IPS-15b (cell line): Measurements from ENCODE around the gene PTPRN2.

Source experiments
- H3K27me3 ChIP-seq: one replicate; pipeline ENCODE4 v1.6.1; 2013; ENCODE audit warnings: low read length; ENCODE audit not compliant: control insufficient read depth, insufficient read depth
- H3K36me3 ChIP-seq: one replicate; pipeline ENCODE4 v1.6.1; 2013; ENCODE audit warnings: low read length; ENCODE audit not compliant: control insufficient read depth, insufficient read depth
- H3K4me1 ChIP-seq: one replicate; pipeline ENCODE4 v1.6.1; 2013; ENCODE audit warnings: mild to moderate bottlenecking, low read length; ENCODE audit not compliant: control insufficient read depth, insufficient read depth
- H3K4me3 ChIP-seq: one replicate; pipeline ENCODE4 v1.5.1; 2013; ENCODE audit warnings: low read depth, low read length
- H3K9ac ChIP-seq: one replicate; pipeline ENCODE4 v1.6.1; 2013; ENCODE audit warnings: low read depth, mild to moderate bottlenecking, low read length
- H3K9me3 ChIP-seq: one replicate; pipeline ENCODE4 v1.6.1; 2013; ENCODE audit warnings: mild to moderate bottlenecking, low read length; ENCODE audit not compliant: control insufficient read depth, insufficient read depth

The PTPRN2 gene

DNA sequence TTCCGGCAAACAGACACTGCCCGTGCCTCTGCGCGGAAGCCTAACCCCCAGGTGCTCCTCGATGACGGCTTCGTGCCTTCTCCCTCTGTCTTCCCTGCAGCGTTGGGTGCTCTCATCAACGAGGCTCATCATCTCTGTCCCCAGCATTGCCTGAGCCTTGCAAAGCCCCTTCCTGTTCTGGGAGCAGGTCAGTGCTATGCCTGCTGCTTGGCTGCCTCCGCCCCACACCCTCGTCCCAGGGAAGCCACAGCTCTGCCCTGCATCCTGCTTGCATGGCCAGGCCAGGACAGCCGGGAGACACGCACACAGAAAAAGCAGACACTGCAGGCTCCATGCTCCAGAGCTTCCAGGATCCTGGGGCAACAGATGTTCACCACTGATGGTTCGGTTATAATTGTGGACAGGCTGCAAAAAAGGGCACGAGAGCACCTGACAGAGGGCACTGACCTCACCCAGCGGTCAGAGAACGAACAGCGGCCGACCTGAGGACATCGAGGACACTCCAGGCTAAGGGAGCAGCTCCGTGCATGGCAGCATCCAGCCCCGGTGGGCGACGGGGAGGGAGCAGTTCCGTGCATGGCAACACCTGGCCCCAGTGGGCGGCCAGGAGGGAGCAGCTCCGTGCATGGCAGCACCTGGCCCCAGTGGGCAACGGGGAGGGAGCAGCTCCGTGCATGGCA lies 265.5 kb downstream of the PTPRN2 start:
- Histone ChIP-seq H3K27me3 (no peaks in the 10 kb centered on the region), H3K4me3 (no peak overlapping the region), H3K9me3 (no peaks in the 10 kb centered on the region), H3K9ac (no peak overlapping the region), H3K36me3 (no peaks in the 10 kb centered on the region), H3K4me1 (peaks cover 9% of the 10 kb centered on the region)

DNA sequence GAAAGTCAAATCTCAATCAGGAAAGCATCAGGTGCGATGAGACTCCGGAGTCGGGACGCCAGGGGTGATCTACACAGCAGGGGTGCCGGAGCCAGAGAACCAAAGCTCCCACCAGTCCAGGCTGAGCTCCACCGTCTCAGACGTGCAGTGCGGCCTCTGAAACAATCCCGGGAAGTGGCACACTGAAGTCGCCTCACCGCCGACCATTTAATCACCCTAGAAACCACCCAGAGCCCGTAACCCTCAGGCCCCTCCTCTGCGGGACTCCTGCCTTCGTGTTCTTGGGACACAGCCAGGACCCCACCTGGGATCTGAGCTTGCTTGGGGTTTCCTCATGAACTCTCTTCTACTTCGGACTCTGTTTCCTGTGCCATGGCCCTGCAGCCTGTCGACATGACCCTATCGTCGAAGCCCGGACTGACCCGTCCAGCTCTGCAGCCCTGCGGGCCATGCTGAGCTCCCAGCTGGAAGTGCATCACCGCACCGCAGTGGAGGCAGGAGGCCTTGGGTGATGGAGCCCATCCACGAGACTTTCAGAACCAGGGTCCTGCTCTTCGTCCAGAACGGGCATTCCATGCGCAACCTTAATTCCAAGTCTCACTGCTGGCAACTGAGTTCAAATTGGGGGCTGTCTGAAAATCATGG lies 266.4 kb downstream of the PTPRN2 start:
- no peaks in the 10 kb centered on the region for H3K9me3 ChIP-seq
- H3K9ac ChIP-seq, result no peak overlapping the region
- H3K4me1 ChIP-seq, result peaks cover 12% of the 10 kb centered on the region
- no peaks in the 10 kb centered on the region for H3K36me3 ChIP-seq
- H3K27me3 ChIP-seq, result no peaks in the 10 kb centered on the region
- H3K4me3 ChIP-seq, result no peak overlapping the region

- peaks cover 3% of the 10 kb centered on the region for H3K36me3 ChIP-seq
- H3K9me3 ChIP-seq, result no peaks in the 10 kb centered on the region
Observed at GRCh38 chr7:158320328-158320727, 267.3 kb downstream of the PTPRN2 start.

DNA sequence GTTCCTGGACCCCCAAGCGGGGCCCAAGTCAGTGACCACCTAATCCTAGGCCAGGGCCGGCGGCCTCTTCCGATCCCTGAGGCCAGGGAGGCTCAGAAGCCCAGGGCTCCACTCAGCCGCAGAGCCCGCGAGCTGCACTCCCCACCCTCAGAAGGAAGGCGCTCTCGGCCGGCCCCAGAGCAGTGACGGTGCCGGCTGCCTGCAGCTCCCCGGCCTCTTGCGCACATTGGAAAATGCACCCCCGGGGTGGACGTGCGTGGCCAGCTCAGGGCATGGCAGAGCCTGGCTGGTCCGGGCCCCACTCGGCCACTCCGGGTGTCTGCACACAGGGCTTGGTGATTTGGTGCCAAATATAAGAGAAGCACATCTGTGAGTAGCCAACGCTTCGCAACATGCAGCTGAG lies 269.1 kb downstream of the PTPRN2 start:
- Histone ChIP-seq H3K9ac (peak overlapping the region; percentile 26), H3K27me3 (no peaks in the 10 kb centered on the region), H3K4me1 (peaks cover 8% of the 10 kb centered on the region), H3K36me3 (peaks cover 3% of the 10 kb centered on the region), H3K4me3 (no peak overlapping the region), H3K9me3 (no peaks in the 10 kb centered on the region)

More at GRCh38 chr7:158320328-158320727, 267.3 kb downstream of the PTPRN2 start:
- H3K27me3 ChIP-seq, result no peaks in the 10 kb centered on the region
- H3K4me3 ChIP-seq, result no peak overlapping the region
- no peak overlapping the region for H3K9ac ChIP-seq
- H3K4me1 ChIP-seq, result peaks cover 9% of the 10 kb centered on the region

DNA sequence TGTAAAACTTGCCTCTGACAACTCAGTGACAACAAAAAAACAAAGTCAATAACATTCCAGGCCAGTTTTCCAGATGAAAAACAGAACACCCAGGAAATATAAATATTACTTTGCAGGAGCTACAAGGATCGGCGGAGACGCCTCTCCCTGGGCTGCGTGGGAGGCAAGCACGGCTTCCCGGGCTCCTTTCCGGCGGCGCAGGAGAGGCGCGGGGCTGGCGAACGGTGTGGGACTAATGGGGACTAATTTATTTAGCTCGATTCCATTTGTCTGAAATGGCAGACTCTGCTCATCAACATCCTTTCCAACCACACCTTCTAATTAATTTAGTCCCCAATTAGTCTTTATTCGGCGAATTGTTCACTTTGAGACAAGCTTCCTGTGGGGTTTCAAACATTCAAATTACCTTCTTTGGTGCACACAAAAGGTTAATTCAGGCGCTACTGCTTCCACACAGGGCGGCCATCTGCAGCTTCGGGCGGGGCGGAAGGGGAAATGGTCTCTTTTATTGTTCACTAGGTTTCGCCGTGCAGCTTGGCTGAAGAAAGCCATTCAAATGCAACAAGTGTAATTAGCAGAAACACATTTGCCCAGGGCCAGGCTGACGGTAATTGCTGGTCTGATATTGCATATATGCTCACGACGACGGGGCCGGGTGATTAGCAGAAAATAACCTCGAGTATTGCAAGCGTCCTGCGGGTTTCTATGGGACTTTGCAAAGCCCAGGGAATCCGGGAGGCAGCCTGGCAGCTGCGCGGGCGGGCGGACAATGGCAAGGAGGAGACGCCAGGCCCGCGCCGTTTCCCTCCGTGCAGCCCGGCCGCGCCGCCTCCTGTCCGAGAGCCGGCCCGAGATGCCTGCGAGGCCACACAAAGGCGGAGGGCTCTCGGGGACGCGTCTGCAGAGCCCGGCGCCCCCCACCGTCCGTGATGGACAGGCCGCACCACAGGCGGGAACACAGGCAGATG lies 270.1 kb downstream of the PTPRN2 start:
- Histone ChIP-seq H3K4me3 (peak overlapping the region; percentile 37), H3K4me1 (peaks cover 8% of the 10 kb centered on the region), H3K9me3 (no peaks in the 10 kb centered on the region), H3K9ac (peak overlapping the region; percentile 26), H3K27me3 (no peaks in the 10 kb centered on the region), H3K36me3 (peaks cover 3% of the 10 kb centered on the region)

DNA sequence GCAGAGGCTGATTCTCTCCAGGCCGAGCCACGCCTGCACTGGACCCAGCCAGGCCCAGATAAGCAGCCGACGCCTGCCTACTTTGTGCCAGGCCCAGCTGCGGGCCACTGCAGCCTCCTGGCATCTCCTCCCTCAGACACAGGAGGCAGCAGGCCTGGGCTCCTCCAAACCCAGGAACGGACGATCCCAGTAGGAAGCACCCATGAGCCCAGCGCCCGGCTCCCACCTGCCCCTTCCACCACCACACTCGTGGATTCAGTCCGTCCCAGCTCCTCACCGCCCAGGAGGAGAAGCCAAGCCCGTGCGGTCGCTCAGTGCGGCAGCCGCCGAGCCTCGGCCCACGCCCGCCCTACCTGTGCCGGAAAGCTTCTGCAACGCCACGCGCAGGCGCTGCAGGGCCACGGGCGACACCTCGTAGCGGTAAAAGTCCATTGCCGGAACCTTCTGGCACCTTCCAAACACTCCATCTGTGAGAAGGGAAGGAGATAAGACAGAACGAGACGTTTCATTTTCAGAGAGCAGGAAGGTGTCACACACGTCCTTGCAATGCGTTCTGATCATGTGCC lies 271.1 kb downstream of the PTPRN2 start:
- no peaks in the 10 kb centered on the region for H3K9me3 ChIP-seq
- H3K4me3 ChIP-seq, result no peak overlapping the region
- H3K9ac ChIP-seq, result no peak overlapping the region
- H3K36me3 ChIP-seq, result peaks cover 3% of the 10 kb centered on the region
- H3K4me1 ChIP-seq, result peaks cover 8% of the 10 kb centered on the region
- no peaks in the 10 kb centered on the region for H3K27me3 ChIP-seq

- H3K4me1 ChIP-seq, result peaks cover 8% of the 10 kb centered on the region
- H3K36me3 ChIP-seq, result peaks cover 3% of the 10 kb centered on the region
- no peak overlapping the region for H3K9ac ChIP-seq
- no peaks in the 10 kb centered on the region for H3K27me3 ChIP-seq
- H3K4me3 ChIP-seq, result no peak overlapping the region
- no peaks in the 10 kb centered on the region for H3K9me3 ChIP-seq
Observed at GRCh38 chr7:158315881-158316280, 271.7 kb downstream of the PTPRN2 start.

GRCh38 chr7:158315326-158315725 lies 272.3 kb downstream of the PTPRN2 start:
- no peak overlapping the region for H3K4me3 ChIP-seq
- H3K9me3 ChIP-seq, result no peaks in the 10 kb centered on the region
- H3K27me3 ChIP-seq, result no peaks in the 10 kb centered on the region
- H3K36me3 ChIP-seq, result peaks cover 3% of the 10 kb centered on the region
- peaks cover 8% of the 10 kb centered on the region for H3K4me1 ChIP-seq
- H3K9ac ChIP-seq, result no peak overlapping the region

- no peak overlapping the region for H3K9ac ChIP-seq
- no peaks in the 10 kb centered on the region for H3K9me3 ChIP-seq
- H3K4me1 ChIP-seq, result peaks cover 8% of the 10 kb centered on the region
Observed at GRCh38 chr7:158314394-158314793, 273.2 kb downstream of the PTPRN2 start.

GRCh38 chr7:158313931-158314330 lies 273.7 kb downstream of the PTPRN2 start:
- no peaks in the 10 kb centered on the region for H3K27me3 ChIP-seq
- H3K4me3 ChIP-seq, result no peak overlapping the region
- no peaks in the 10 kb centered on the region for H3K9me3 ChIP-seq
- H3K36me3 ChIP-seq, result peaks cover 3% of the 10 kb centered on the region
- H3K9ac ChIP-seq, result no peak overlapping the region
- H3K4me1 ChIP-seq, result peaks cover 8% of the 10 kb centered on the region

More at GRCh38 chr7:158314394-158314793, 273.2 kb downstream of the PTPRN2 start:
- Histone ChIP-seq H3K36me3 (peaks cover 3% of the 10 kb centered on the region), H3K27me3 (no peaks in the 10 kb centered on the region), H3K4me3 (no peak overlapping the region)

DNA sequence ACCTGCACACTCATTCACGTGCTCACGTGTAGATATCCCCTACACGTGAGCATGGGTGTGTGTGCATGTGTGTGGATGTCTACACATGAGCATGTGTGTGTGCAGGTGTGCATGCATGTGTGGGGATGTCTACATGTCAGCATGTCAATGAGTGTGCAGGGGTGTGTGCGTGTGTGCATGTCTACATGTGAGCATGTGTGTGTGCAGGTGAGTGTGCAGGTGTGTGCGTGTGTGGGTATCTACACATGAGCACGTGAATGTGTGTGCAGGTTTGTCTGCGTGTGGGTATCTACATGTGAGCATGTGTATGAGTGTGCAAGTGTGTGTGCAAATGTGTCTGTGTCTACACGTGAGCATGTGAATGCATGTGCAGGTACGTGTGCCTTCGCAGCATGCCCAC lies 274.8 kb downstream of the PTPRN2 start:
- Histone ChIP-seq H3K36me3 (peaks cover 3% of the 10 kb centered on the region), H3K27me3 (no peaks in the 10 kb centered on the region), H3K4me1 (peaks cover 4% of the 10 kb centered on the region), H3K9ac (no peak overlapping the region), H3K9me3 (no peaks in the 10 kb centered on the region), H3K4me3 (no peak overlapping the region)
